ENCODE data around the gene BLOC1S3. TPM values are rescaled to one million over a fixed set of nuclear protein-coding genes. Genes with fewer than 3 reads are reported as not detected.

The BLOC1S3 gene
- total RNA-seq, 1 donor from 2014 or later: 17.8 TPM

DNA sequence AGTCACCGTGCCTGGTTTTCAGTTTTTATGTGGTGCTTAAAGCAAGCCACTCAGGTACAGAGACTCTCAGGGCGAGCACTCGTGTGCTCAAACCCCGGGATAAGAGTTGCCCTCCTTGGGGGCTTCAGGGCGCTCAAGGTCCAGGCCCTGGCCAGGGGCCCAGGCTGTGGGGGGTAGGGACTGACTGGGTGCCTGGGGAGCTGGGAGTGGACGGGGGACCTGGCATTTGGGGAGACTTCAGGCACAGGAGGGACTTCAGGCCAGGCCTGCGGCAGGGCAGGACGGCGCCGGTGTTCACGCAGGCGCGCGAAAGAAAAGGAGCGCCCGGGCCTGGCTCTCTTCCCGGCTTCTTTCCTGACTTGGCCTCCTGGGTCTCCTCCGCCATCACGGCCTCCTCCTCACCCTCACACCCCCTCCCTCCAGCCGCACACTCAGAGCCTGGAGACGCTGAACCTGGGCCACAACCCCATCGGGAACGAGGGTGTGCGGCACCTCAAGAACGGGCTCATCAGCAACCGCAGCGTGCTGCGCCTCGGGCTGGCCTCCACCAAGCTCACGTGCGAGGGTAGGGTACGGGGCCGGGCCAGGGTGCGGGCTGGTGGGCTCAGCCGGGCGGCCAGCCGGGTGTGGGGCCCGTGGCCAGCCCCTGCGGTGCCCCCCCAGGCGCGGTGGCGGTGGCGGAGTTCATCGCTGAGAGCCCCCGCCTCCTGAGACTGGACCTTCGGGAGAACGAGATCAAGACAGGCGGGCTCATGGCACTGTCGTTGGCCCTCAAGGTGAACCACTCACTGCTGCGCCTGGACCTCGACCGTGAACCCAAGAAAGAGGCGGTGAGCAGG lies 33.9 kb upstream of the BLOC1S3 start:
- H3K27ac ChIP-seq: no peak overlapping the region
- no peak for ATAC-seq
- intact Hi-C loops (cut with DNase I): no loop called here
- TF ChIP-seq, protein P1, sequence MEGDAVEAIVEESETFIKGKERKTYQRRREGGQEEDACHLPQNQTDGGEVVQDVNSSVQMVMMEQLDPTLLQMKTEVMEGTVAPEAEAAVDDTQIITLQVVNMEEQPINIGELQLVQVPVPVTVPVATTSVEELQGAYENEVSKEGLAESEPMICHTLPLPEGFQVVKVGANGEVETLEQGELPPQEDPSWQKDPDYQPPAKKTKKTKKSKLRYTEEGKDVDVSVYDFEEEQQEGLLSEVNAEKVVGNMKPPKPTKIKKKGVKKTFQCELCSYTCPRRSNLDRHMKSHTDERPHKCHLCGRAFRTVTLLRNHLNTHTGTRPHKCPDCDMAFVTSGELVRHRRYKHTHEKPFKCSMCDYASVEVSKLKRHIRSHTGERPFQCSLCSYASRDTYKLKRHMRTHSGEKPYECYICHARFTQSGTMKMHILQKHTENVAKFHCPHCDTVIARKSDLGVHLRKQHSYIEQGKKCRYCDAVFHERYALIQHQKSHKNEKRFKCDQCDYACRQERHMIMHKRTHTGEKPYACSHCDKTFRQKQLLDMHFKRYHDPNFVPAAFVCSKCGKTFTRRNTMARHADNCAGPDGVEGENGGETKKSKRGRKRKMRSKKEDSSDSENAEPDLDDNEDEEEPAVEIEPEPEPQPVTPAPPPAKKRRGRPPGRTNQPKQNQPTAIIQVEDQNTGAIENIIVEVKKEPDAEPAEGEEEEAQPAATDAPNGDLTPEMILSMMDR (IDR thresholded peaks at IDR 0.05): no peak
- no peaks in the 10 kb centered on the region for H3K9me3 ChIP-seq
- no peak for DNase-seq
- H3K4me3 ChIP-seq: no peak overlapping the region
- H3K36me3 ChIP-seq: peaks cover 25% of the 10 kb centered on the region
- H3K4me1 ChIP-seq: no peaks in the 10 kb centered on the region
- no peaks in the 10 kb centered on the region for H3K27me3 ChIP-seq

GRCh38 chr19:45145270-45146189 lies 33.1 kb upstream of the BLOC1S3 start:
- H3K27me3 ChIP-seq: no peaks in the 10 kb centered on the region
- no peaks in the 10 kb centered on the region for H3K9me3 ChIP-seq
- TF ChIP-seq, protein P1 (IDR thresholded peaks at IDR 0.05): no peak
- intact Hi-C loops (cut with DNase I): no loop called here
- no peak overlapping the region for H3K4me3 ChIP-seq
- H3K4me1 ChIP-seq: no peaks in the 10 kb centered on the region
- ATAC-seq (no peak), DNase-seq (no peak)
- no peak overlapping the region for H3K27ac ChIP-seq
- peaks cover 25% of the 10 kb centered on the region for H3K36me3 ChIP-seq

GRCh38 chr19:45146251-45146650 lies 32.3 kb upstream of the BLOC1S3 start:
- H3K9me3 ChIP-seq: no peaks in the 10 kb centered on the region
- no peak overlapping the region for H3K4me3 ChIP-seq
- no peak overlapping the region for H3K27ac ChIP-seq
- peaks cover 4% of the 10 kb centered on the region for H3K27me3 ChIP-seq
- DNase-seq: no peak
- no peak for ATAC-seq
- no peaks in the 10 kb centered on the region for H3K4me1 ChIP-seq
- TF ChIP-seq, protein P1 (IDR thresholded peaks at IDR 0.05): no peak
- intact Hi-C loops (cut with DNase I): no loop called here
- peaks cover 25% of the 10 kb centered on the region for H3K36me3 ChIP-seq

DNA sequence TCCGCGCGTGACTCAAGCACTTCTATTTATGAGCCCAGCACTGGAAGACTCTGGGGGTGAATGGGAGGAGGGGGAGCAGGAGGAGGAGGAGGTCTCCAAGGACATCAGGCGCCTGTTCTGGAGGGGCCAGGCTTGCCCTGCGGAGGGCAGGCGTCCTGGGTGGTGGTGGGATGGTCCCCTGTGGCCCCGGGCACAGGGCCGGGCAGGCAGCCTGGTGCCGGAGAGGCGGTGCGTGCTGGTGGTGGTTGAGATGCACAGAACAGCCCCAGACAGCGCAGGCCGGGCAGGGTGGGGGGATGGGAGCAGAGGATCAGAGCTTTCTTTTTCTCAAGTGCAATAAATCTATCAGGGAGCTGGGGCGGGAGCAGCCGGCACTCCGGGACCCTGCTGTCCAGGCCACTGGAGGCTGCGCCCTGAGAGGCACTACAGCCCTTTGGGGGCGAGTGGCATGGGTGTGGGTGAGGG lies 31.8 kb upstream of the BLOC1S3 start:
- H3K36me3 ChIP-seq: peaks cover 25% of the 10 kb centered on the region
- peaks cover 9% of the 10 kb centered on the region for H3K27me3 ChIP-seq
- TF ChIP-seq, protein P1 (IDR thresholded peaks at IDR 0.05): no peak
- DNase-seq (no peak), ATAC-seq (no peak)
- no peaks in the 10 kb centered on the region for H3K9me3 ChIP-seq
- H3K4me1 ChIP-seq: no peaks in the 10 kb centered on the region
- H3K4me3 ChIP-seq: no peak overlapping the region
- intact Hi-C loops (cut with DNase I): no loop called here
- no peak overlapping the region for H3K27ac ChIP-seq

DNA sequence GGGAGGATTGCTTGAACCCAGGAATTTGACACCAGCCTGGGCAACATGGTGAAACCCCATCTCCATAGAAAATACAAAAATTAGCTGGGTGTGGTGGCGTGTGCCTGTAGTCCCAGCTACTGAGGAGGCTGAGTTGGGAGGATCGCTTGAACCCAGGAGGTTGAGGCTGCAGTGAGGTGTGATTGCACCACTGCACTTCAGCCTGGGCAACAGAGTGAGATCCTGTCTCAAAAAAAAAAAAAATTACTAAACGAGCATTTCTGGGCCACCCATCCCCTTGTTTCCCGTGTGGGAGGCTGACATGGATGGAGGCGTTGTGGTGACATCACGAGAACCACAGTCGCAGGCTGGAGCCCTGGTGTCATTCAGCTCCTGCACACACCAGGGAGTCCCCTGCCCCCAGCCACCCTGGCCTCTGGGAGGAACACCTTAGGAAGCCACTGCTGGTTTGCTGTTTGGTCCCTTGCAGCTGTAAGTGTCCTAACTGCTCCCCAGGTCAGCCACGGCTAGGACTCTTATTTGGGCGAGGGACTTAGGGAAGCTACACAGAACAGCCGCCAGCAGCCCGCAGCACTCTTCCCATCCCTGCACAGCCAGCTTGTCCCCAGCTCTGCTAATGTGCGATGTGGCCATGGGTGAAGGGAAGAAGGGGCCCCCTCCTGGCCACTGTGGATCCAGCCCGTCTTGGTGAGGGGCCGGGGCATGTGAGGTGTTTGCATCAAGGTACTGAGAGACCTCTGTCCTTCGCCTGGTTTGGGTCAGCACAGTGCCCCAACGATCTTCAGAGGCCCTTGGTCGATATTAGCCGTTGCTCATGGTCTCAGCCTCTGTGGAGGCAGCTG lies 30.5 kb upstream of the BLOC1S3 start:
- Histone ChIP-seq H3K9me3 (no peaks in the 10 kb centered on the region), H3K4me1 (peaks cover 13% of the 10 kb centered on the region), H3K27ac (no peak overlapping the region), H3K4me3 (no peak overlapping the region), H3K27me3 (peaks cover 22% of the 10 kb centered on the region), H3K36me3 (peaks cover 15% of the 10 kb centered on the region)
- no peak for ATAC-seq
- TF ChIP-seq, protein P1 (IDR thresholded peaks at IDR 0.05): no peak
- intact Hi-C loops (cut with DNase I): no loop called here
- no peak for DNase-seq

All from upper lobe of right lung (tissue), 1 donor.